Pancreas (tissue), 10 donors: ENCODE measurements around the gene SLC37A3. TPM values are rescaled to one million over a fixed set of nuclear protein-coding genes. Genes with fewer than 3 reads are reported as not detected.
"Not testable (repeated sequence)": the region's sequence is repeated elsewhere in the genome, so short reads cannot be mapped to it uniquely, and the experiment has no call there.

Source experiments
- ATAC-seq, 4 donors: fragments of 200-7000 bp; cut with Tn5 transposase; one replicate each; pipeline versions ENCODE4 v1.8.0 to v1.9.1; 2020; ENCODE audit warnings: mild to moderate bottlenecking in 4 of 4, moderate library complexity in 4 of 4
- DNase-seq, 6 donors: peaks; one replicate each; pipeline ENCODE4 v3.0.0-alpha.2; 2020
- FAIRE-seq: peaks from 2 replicates; lab custom pipeline; 2012; peaks lifted over from hg19 to GRCh38; lab: Jason Lieb, UNC
- H3K27ac ChIP-seq, 4 donors: fragments of 200-600 bp; sonication (generic); 1 replicate in 3 of 4; 2 replicates in 1 of 4; pipeline versions ENCODE4 v1.5.0 to v1.8.0; 2020
- H3K27me3 ChIP-seq, 4 donors: fragments of 200-600 bp; one replicate each; pipeline ENCODE4 v1.8.0; 2021
- H3K36me3 ChIP-seq, 3 donors: fragments of 200-600 bp; sonication (generic) in 1 of 3; one replicate each; pipeline versions ENCODE4 v1.5.0 to v1.8.0; 2020 to 2021
- H3K4me1 ChIP-seq, 3 donors: fragments of 200-600 bp; one replicate each; pipeline ENCODE4 v1.8.0; 2021
- H3K4me3 ChIP-seq, 4 donors: fragments of 200-600 bp; sonication (generic) in 2 of 4; one replicate each; pipeline versions ENCODE4 v1.5.0 to v1.8.0; 2020 to 2021
- H3K9me3 ChIP-seq, 4 donors: fragments of 200-600 bp; one replicate each; pipeline ENCODE4 v1.8.0; 2021
- WGBS, 2 donors: extraction: QIAGEN DNeasy Blood & Tissue Kit; methylation state at CpG; one replicate each; pipeline ENCODE4 v1.1.7; 2013; 5-methylcytosine and 5-hydroxymethylcytosine counted together
- intact Hi-C, 3 donors: fragments of 100-400 bp; cut with DNase I; formaldehyde crosslinking; loops; one replicate each; pipeline versions ENCODE4 v1.11.1 to v1.14.2; 2022
- polyA plus RNA-seq, 2 donors: library from polyadenylated mRNA; stranded (reverse); fragments of 200-250 nt; gene quantifications; one replicate each; pipeline ENCODE4 v1.2.3, GENCODE V29; 2013
- total RNA-seq, 6 donors: library from RNA; stranded (reverse); fragmentation: NEBNext Ultra II Directional in 4 of 6; extraction: Animal tissue kit (Norgen Biotek cat#: 25700) in 4 of 6; gene quantifications; one replicate each; pipeline versions ENCODE4 v1.2.1 to v1.2.4, GENCODE V29; 2021 to 2023
- TF ChIP-seq, protein P1 (sequence below), 4 donors: fragments of 200-600 bp; sonication (generic) in 3 of 4; IDR thresholded peaks; one replicate each; pipeline versions ENCODE4 v1.5.0 to v1.8.0; 2021; ENCODE audit warnings: antibody characterized with exemption in 4 of 4
- donor health status: healthy with polysubstance abuse.
- donor health status: DM: no; HTN: no; CAD: no; lungs with moderate emphysema.
- donor health status: DM: no; HTN: no; CAD: no.
- donor health status: control.
- donor health status: control.
- donor health status: Bipolar disorder and iron deficiency.
- donor health status: DM: yes; HTN: yes; CAD: no.
- donor health status: DM: no; HTN: no; CAD: no.
- donor health status: DM: no; HTN: no; CAD: no.
- donor health status: DM: yes; HTN: yes; CAD: no.

Gene SLC37A3
- total and polyA plus RNA-seq, 8 donors, result 17.3 to 30.3 (median 24.0) TPM

DNA sequence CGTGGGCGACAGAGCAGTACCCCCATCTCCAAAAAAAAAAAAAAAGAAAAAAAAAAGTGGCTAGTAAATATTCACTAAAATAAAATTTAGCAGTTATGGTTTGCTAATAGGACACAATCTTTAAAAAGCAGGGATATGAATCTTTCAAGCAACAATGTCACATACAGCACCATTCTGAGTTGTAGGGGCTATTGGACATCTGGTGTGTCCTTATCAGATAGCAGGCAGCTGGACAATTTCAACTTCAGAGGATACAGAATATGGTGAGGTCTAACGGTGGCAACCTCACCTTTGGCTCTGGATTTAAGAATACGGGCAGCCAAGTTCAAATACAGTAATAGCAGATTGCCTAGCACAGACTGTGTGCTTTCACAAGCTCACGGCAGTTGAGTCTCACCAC is 51.1 kb downstream of the SLC37A3 start:
- no peaks in the 10 kb centered on the region for H3K4me1 ChIP-seq
- DNase-seq (no peak), FAIRE-seq (no peak), ATAC-seq (no peak)
- WGBS, 2 donors, result 89 to 91% methylated on average over 5 of the region's 5 CpGs
- peaks cover 0 to 39% (median 0%) of the 10 kb centered on the region in 3 donors for H3K36me3 ChIP-seq
- no peak overlapping the region for H3K27ac ChIP-seq
- intact Hi-C loops, result no loop called here
- H3K4me3 ChIP-seq, result no peak overlapping the region
- no peaks in the 10 kb centered on the region for H3K27me3 ChIP-seq
- TF ChIP-seq, protein P1, sequence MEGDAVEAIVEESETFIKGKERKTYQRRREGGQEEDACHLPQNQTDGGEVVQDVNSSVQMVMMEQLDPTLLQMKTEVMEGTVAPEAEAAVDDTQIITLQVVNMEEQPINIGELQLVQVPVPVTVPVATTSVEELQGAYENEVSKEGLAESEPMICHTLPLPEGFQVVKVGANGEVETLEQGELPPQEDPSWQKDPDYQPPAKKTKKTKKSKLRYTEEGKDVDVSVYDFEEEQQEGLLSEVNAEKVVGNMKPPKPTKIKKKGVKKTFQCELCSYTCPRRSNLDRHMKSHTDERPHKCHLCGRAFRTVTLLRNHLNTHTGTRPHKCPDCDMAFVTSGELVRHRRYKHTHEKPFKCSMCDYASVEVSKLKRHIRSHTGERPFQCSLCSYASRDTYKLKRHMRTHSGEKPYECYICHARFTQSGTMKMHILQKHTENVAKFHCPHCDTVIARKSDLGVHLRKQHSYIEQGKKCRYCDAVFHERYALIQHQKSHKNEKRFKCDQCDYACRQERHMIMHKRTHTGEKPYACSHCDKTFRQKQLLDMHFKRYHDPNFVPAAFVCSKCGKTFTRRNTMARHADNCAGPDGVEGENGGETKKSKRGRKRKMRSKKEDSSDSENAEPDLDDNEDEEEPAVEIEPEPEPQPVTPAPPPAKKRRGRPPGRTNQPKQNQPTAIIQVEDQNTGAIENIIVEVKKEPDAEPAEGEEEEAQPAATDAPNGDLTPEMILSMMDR (IDR thresholded peaks at IDR 0.05), result no peak
- H3K9me3 ChIP-seq, result no peaks in the 10 kb centered on the region

DNA sequence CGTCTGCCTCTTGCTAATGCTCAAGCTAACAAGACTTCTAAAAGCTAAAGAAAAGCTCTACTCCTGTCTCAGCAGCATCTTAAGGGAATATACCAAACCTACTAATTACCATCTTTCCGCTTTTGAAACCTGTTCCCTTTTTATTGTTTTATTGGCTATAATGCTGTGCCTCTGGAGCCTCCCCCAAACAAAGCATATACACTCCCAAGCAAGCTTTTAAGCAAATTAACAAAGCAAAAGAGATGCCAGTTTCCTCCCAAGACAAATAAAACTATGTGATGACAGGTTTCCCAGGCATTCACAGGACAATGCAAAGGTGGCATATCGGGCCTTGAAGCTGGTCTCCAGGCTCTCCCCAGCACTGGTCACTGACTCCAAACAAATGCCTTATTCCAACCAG is 52.9 kb downstream of the SLC37A3 start:
- H3K27ac ChIP-seq, result no peak overlapping the region
- H3K4me3 ChIP-seq, result no peak overlapping the region
- H3K27me3 ChIP-seq, result no peaks in the 10 kb centered on the region
- FAIRE-seq, result no peak
- DNase-seq, result no peak
- H3K36me3 ChIP-seq, result peaks cover 0 to 41% (median 0%) of the 10 kb centered on the region in 3 donors
- ATAC-seq, result no peak
- no peaks in the 10 kb centered on the region for H3K9me3 ChIP-seq
- 94 to 95% methylated on average over 3 of the region's 3 CpGs for WGBS, 2 donors
- intact Hi-C loops, result no loop called here
- TF ChIP-seq, protein P1 (IDR thresholded peaks at IDR 0.05), result no peak
- no peaks in the 10 kb centered on the region for H3K4me1 ChIP-seq

DNA sequence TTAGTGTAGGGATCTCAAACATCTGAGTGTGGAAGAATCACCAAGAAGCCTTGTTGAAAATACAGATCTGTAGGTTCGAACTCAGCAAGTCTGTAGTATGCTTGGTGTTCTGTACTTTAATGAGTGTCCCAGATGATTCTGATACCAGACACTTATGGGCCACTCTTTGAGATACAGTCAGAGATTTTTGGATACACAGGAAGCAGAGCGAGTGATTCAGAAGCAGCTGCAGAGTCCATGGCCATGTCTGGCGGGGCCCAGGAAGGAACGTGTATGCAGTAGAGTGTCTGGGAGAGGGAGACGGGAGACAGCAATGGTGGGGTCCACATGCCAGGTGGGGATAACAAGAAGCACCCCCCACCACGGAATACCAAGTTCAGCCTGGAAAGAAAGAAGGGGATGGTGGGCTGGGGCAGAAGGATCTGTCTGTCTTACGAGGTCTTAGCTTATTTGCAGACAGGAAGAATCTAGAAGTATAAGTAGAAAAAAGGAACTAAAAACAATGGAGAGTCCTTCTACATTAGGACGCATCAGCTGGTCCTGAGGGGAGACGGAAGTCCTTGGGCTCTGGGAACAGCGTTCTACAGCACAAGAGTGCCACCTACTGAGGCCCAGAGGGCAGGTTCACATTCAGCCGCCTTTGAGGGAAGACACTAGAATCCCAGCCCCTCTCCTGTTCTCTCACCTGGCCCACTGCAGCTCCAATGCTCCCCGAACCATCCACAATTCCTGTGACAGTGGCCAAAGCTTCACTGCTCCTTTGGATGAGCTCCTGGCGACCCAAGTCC is 55.4 kb downstream of the SLC37A3 start:
- no peak overlapping the region for H3K4me3 ChIP-seq
- peak in 3 of 4 donors; percentile 78 to 95 (median 88) for ATAC-seq
- H3K27me3 ChIP-seq, result no peaks in the 10 kb centered on the region
- intact Hi-C loops, result no loop called here
- FAIRE-seq, result no peak
- peaks cover 0 to 41% (median 0%) of the 10 kb centered on the region in 3 donors for H3K36me3 ChIP-seq
- no peak overlapping the region for H3K27ac ChIP-seq
- H3K9me3 ChIP-seq, result no peaks in the 10 kb centered on the region
- DNase-seq, result peak in 2 of 6 donors; percentile 19 to 33
- H3K4me1 ChIP-seq, result no peaks in the 10 kb centered on the region
- 78 to 81% methylated on average over 13 of the region's 13 CpGs for WGBS, 2 donors
- TF ChIP-seq, protein P1 (IDR thresholded peaks at IDR 0.05), result no peak

DNA sequence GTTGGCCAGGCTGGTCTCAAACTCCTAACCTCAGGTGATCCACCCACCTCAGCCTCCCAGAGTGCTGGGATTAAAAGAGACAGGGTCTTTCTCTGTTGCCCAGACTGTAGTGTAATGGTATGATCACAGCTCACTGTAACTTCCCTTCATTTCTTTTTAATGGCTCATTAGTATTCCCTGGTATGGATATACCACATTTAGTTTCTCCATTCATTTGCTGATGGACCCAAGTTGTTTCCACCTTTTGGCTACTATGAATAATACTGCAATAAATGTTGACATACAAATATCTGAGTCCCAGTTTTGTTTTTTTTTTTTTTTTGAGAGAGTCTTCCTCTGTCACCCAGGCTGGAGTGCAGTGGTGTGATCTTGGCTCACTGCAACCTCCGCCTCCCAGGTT is 59.4 kb downstream of the SLC37A3 start:
- H3K4me1 ChIP-seq, H3K9me3 ChIP-seq, ATAC-seq, H3K27me3 ChIP-seq, DNase-seq, FAIRE-seq, intact Hi-C loops, H3K4me3 ChIP-seq, H3K27ac ChIP-seq: not testable (repeated sequence)
- peaks cover 0 to 22% (median 6%) of the 10 kb centered on the region in 3 donors for H3K36me3 ChIP-seq
- WGBS, 2 donors, result 94 to 97% methylated on average over 1 of the region's 1 CpG

DNA sequence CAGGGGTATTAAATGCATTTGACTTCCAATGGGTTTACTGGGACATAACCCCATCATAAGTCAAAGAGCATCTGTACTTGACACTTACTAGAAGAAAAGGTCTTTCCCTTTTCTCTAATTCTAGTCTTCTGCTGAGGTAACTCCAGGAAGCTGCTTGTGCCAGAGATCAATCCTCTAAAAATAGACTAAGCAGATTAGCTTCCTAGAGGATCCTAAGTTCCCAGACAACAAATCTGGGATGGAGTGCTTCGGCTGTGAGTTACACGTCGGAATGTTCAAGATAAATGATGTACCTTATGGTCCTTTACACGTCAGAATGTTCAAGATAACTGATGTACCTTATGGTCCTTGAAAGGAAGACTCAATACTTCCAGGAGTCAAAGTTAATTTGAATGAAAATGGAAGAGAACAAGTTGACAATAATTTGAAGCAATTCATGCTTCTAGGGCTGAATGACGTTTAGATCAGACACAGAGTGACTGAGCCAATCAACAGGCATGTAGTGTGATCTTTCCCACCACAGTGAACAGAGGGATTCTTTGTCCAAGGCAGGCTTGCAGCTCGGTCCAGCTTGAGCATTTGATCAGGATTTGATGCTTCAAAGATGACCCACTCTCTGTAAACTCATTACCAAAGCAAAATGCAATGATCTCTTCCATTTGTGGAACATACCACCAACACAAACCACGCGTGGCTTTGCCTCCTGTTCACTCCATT is 63.8 kb downstream of the SLC37A3 start:
- intact Hi-C loops, result no loop called here
- Histone ChIP-seq H3K27ac (no peak overlapping the region), H3K36me3 (peaks cover 0 to 10% (median 6%) of the 10 kb centered on the region in 3 donors), H3K4me1 (no peaks in the 10 kb centered on the region), H3K9me3 (no peaks in the 10 kb centered on the region), H3K27me3 (no peaks in the 10 kb centered on the region), H3K4me3 (no peak overlapping the region)
- WGBS, 2 donors, result 62 to 68% methylated on average over 8 of the region's 8 CpGs
- ATAC-seq, result no peak
- TF ChIP-seq, protein P1 (IDR thresholded peaks at IDR 0.05), result no peak
- DNase-seq, result no peak
- no peak for FAIRE-seq
